Tibial nerve (tissue), 4 donors: ENCODE results near the gene C1orf141.

ENCODE experiments used
- CTCF ChIP-seq, 5 experiments: fragments of 200-600 bp in 3 of 5; fragments of 450-650 bp in 2 of 5; sonication (generic) in 3 of 5; IDR thresholded peaks; one replicate each; pipeline ENCODE4 v1.5.1; 2016 to 2019; ENCODE audit warnings: antibody characterized with exemption in 5 of 5, mild to moderate bottlenecking in 3 of 5, moderate library complexity in 2 of 5
- EP300 ChIP-seq, 2 donors: sonication (generic); formaldehyde crosslinking; IDR thresholded peaks; one replicate each; pipeline ENCODE4 v1.6.1; 2017; ENCODE audit warnings: antibody characterized with exemption in 2 of 2, mild to moderate bottlenecking in 1 of 2
- POLR2A ChIP-seq, 2 donors: fragments of 450-650 bp; IDR thresholded peaks; one replicate each; pipeline ENCODE4 v1.6.1; 2017; ENCODE audit warnings: antibody characterized with exemption in 2 of 2, mild to moderate bottlenecking in 2 of 2, moderate library complexity in 2 of 2

- TF ChIP-seq CTCF (IDR thresholded peaks at IDR 0.05) = no peak
- no peak for TF ChIP-seq EP300 (IDR thresholded peaks at IDR 0.05)
- TF ChIP-seq POLR2A (IDR thresholded peaks at IDR 0.05) = no peak
Observed at GRCh38 chr1:67146539-67146938, 11.8 kb upstream of the C1orf141 start.
